Fibroblast of gingiva (primary cell): ENCODE measurements around the gene RAD51B.

Experiments used
- DNase-seq: peaks from one replicate; pipeline ENCODE4 v3.0.0-alpha.2; 2011; ENCODE audit warnings: low read depth

RAD51B gene

DNA sequence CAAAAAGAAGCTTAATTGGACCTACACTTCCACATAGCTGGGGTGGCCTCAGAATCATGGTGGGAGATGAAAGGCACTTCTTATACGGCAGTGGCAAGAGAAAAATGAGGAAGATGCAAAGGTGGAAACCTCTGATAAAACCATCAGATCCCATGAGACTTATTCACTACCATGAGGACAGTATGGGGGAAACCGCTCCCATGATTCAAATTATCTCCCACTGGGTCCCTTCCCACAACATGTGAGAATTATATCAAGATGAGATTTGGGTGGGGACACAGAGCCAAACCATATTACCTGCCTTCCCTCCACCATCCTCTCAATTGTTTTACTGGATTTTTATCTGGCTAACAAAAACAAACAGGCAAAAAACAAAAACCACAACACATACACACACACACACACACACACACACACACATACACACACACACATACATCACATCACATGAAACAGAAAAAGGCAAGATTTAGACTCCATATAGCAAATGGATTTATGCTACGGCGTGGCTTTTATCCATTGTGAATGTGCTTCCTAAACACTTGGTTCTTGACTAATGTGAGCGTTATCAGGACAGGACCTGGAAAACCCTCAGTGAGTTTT lies 906.6 kb downstream of the RAD51B start:
- no peak for DNase-seq

GRCh38 chr14:68727315-68728047 lies 907.9 kb downstream of the RAD51B start:
- DNase-seq, result no peak

DNA sequence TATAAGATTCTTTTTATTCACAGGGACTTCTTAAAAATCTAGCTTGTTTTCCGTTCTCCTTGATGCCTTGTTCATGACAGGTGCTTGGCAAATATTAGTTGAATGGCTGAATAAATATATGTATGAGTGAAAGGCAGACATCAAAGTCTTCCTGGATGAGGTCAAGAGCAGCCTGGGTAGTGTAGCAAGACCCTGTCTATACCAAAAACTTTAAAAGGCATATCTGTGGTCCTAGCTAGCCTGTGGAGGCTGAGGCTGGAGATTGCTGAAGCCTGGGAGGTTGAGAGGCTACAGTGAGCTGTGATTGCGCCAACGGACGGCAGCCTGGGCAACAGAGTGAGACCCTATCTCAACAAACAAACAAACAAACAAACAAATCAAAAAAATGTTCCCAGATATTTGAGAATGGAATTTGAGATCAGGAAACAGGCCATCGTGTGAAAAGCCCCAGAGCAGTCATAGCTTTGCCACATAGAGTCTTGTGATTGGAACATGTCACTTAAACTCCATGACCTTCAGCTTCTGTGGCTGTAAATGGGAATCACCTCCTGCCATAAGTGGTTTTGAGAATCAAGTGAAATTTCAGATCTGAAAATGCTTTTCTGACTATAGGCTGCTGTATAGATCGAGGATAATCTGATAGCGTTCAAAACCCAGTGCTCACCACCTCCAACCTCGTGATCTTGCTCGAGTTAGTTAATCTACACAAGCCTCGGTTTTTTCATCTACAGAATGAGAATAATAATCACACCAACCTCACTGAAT lies 908.9 kb downstream of the RAD51B start:
- no peak for DNase-seq

GRCh38 chr14:68729556-68729955 lies 910.0 kb downstream of the RAD51B start:
- DNase-seq, result no peak

DNA sequence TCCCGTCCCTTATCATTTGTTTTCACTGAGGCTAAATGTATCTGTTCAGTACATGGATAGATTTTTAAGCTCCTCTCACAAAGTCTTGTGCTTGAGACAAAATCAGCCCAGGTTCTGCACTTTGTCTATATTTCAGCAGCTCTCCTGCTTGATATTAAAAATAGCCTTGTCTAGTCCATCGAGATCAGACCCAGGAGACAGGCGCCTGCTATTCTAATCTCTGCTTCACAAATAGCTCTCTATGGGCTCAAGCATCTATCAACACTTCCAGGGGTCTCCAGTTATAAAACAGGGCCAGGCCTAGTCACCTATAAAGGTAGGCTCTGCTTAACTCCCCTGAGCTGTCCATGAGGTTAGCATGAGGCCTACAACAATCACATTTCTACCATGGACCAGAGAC lies 910.8 kb downstream of the RAD51B start:
- no peak for DNase-seq

DNA sequence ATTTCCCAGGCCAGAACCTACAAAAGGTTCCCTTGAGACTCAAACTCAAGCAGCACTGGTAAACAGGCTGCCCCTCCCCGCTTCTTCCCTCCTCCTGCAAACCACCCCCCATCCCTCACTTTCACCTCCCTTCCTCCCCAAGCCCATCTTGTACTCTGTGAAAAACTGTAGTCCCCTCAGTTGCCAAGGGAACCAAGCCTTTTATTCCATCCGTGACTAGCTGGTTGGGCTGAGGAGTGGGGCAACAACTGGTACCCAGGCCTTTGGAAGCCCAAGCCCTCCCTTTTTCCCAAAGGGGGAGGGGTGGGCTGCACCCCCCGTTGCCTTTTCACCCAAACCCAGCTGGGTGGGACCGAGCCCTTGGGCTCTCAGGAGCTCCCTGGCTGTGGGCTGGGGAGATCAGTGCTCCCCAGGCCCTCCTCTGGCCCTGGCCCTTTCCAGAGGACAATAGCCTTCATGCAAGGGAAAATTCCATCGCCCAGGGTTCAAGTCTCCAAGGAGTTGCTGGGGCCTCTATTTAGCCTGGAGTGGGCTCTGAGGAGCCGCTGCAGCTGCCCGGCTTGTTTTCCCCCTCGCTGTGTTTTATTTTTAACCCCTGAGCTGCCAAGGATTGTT lies 911.3 kb downstream of the RAD51B start:
- no peak for DNase-seq

DNA sequence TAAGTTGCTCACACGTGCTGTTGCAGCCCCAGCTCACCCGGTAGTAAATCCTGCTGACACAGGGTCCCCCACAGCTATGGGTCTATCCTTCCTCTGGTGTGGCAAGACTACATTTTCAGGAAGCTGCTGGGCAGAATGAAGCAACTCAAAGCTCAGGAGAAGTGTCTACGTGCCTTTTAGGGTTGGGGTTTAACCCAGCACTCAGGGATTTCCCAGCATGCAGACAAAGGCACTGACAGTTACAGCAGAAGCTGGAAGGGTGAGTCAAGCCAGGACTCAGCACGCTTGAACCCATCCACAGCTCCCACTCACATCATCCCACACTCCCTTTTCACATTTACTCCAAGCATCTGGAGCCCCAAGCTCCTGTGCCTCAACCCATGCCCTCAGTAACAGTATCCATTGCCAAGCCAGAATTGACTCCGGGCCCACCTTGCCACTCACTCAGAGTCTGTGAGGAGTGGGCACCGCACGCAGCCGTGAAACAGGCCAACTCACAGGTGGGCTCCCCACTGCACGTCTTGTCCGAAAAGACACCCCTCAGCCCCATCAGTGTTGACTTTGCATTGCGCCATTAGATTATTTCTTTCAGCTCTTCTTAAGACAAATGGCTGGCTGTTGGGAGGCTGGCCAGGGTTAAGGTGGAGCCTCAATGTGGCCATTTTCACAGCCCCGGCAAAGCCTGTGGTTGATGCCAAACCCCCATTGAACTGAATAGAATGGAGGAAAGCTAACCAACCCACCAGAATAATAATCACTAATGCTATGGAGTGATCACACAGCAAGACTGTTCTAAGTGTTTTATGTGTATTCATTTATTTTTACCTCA lies 913.7 kb downstream of the RAD51B start:
- DNase-seq, result no peak

DNA sequence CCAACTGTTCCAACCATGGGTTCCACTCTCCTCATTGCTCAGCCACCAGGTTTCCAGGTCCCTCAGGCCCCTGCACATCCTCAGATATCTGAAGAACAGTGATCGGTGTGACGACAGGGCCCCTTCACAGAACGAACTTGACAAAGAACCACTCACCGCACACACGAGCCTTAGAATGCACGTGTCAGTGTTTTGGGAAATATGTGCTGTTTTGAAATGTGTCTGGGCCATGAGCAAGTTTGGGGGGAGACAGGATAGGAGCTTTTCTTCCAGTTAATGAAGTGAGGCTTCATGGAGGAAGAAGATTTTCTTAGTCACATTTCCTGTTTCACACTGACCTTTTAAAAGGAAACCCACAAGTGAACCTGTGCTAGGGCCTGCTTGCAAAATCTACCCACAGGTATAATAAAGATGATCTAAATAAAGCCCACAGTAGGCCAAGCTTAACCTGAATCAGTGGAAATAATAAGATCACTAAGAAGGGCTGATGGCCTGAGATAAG lies 914.7 kb downstream of the RAD51B start:
- no peak for DNase-seq

DNA sequence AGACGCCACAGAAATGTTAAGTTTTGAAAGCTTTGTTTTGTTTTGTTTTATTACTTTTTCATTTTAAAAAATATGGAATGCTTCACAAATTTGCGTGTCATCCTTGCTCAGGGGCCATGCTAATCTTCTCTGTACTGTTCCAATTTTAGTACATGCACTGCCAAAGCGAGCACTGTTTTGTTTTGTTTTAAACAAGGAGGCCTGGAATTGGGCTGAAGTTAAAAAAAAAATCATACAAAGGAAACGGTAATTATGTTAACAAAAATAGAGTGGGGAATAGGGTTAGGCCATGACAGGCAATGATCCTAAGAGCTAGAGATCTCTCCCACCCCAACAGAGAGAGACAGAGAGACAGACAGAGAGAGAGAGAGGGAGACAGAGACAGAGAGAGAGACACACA lies 916.3 kb downstream of the RAD51B start:
- DNase-seq, result no peak

DNA sequence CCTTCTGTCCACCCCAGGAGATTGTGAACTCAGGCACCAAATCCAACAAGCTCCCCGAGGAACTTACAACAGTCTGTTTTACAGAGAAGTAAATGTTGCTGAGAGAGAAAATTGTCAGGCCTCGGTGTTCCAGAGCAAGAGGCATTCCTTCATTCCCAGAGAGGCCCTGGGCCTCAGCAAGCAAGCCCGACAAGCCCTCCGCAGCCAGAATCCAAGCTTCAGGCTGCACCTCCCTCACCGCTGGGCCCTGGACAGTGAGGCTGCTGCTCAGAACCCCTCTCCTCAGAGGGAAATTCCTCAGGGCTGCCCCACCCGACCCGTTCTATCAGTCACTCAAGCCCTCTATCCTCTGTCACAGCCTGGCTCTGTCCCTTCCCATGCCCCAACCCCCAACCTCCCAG lies 916.9 kb downstream of the RAD51B start:
- DNase-seq, result no peak

DNA sequence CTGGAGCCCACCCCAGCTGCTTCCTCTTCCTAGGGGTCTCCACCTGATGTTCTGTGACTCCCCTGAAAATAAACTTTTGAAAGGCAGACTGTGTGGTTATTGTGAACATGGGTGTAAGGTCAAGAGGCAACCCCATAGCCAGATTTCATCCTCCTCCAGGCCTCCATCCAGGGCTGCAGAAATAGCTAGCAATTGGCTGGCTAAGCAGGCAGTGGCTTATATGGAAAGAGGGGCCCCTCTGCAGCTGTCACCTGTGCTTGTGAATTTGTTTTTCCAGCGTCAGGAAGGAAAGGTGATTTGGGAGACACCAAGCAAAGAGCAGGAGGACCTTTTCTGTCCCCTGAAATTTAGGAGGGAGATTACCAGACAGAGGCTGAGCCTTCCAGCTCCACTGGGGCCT lies 917.5 kb downstream of the RAD51B start:
- DNase-seq, result no peak

GRCh38 chr14:68738559-68738958 lies 919.0 kb downstream of the RAD51B start:
- no peak for DNase-seq

GRCh38 chr14:68739701-68740100 lies 920.1 kb downstream of the RAD51B start:
- no peak for DNase-seq

DNA sequence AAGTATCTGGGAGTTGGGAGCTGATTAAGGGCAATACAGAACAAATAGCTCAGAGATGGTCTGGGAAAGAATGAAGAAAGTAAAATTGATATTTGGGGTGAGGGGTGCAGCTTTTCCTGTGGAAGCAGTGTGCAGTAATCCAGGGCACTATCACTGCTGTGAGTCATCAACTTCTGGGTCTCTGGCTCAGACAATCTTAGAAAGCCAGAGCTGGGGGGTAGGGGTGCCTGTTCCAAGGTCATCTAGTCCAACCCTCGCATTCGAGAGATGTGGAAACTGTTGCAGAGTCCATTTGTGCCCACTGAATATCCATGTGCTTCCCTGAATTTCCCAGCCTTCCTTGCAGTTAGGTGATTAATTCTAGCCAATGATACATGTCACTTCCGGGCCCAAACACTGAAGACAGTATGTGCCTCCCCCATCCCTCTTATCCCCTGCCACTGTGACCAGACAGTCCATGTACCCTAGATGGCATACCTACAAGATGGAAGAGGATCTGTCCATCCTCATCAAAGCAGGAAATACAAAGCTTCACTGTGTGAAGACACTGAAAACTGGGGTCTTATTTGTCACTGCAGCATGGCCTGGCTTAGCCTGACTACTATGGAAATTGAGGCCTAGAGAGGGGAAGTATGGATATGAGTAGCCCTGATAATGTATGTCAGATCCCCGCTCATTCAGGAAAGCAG lies 921.4 kb downstream of the RAD51B start:
- DNase-seq, result no peak

- DNase-seq, result no peak
These were observed 921.9 kb downstream of the RAD51B start for GRCh38 chr14:68741477-68741791.

DNA sequence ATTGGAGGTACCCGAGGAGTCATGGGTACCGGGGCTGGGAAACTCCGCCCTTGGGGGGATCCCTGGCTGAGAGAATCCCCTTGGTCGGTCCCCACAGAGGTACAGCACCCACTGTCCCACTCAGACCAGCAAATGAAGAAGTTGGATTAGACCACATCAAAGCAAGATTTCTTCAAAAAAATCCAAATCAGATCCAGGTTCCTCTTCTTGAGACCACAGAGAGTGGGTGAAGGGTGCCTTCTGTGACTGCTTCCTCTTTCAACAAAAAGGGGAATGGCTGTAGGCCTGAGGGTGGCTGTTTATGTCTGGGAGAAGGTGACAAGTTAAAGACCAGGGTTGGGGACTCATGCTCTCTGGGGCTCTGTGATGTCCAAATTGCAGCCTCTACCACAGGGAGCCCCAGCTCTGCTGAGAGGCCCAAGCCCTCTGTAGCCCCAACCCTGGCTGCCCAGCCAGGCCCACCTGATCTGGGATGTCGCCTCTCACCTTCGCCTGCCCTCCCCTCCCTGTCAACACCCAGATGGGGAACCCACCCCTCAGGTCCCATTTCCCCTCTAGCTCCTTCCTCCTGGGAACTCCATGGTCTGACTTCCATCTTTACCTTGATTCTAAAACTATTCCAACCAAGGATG lies 922.4 kb downstream of the RAD51B start:
- DNase-seq, result no peak

GRCh38 chr14:68744613-68745012 lies 925.0 kb downstream of the RAD51B start:
- no peak for DNase-seq

GRCh38 chr14:68747393-68747792 lies 927.8 kb downstream of the RAD51B start:
- no peak for DNase-seq

DNA sequence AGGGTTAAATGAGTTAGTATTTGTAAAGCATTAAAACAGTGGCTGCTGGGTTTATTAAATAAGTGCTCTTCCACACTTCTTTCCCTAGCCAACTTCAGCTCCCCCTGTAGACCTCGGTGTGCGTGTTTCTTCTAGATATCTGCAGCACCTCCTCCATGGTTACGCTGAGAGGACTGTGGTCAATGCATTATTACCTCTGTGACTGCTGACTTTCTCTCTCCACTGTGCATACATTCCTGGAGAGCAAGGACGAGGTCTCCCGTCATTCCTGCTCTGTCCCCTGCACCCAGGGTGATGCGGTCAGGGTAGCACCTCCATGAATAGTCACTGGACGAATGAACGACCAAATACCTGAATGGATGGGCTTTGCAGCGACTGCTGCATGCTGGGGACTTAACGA lies 928.7 kb downstream of the RAD51B start:
- DNase-seq, result no peak

- no peak for DNase-seq
These were observed 929.1 kb downstream of the RAD51B start for GRCh38 chr14:68748691-68749090.
